Inferior parietal cortex (tissue), 1 donor: ENCODE results near the gene UBALD2.
A peak's percentile ranks its signal among the peaks of the same experiment; 100 is the strongest.
"Not testable (repeated sequence)": the region's sequence is repeated elsewhere in the genome, so short reads cannot be mapped to it uniquely, and the experiment has no call there.

Experiments
- DNase-seq: peaks from one replicate; pipeline ENCODE4 v3.0.0-alpha.2; 2016; ENCODE audit errors: extremely low spot score

UBALD2 gene

DNA sequence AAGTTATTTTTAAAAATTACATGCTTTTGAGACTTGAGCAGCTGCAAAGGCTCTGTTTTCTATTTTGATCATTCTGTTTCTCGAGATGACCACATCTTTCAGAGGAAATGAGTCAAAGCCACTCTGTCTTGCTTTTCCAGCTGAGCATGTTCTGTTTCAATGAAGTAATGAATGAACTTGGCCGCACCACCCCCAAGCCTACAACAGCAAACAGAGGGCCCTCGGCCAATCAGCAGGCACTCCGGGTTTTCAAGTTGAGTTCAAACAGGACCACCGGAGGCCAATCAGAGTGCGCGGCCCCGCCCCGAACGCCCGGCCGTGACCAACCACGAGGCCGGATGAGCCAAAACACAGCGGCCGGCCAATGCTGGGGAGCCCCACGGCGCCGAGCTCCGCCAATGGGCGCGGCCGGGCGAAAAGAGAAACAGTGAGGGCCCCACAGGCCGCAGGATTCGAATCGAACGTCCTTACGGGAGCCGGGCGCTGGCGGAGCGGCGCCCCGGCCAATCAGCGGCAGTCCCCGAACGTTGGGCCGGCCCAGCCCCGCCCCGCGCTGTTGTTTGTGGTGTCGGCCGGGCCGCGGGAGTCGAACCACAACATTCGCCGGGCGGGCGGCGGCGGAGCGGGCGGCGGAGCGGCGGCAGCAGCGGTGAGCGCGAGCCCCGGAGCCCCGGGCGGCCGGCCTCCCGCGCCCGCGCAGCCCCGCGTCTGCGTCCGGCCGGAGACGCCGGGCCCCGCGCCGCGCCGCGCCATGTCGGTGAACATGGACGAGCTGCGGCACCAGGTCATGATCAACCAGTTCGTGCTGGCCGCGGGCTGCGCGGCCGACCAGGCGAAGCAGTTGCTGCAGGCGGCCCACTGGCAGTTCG is at the start of gene UBALD2:
TSS of gene UBALD2 (plus strand) at position 594 of the 869 bp plus-strand sequence. CDS start at position 752, 158 bp downstream.
- DNase-seq = peak; percentile 98

DNA sequence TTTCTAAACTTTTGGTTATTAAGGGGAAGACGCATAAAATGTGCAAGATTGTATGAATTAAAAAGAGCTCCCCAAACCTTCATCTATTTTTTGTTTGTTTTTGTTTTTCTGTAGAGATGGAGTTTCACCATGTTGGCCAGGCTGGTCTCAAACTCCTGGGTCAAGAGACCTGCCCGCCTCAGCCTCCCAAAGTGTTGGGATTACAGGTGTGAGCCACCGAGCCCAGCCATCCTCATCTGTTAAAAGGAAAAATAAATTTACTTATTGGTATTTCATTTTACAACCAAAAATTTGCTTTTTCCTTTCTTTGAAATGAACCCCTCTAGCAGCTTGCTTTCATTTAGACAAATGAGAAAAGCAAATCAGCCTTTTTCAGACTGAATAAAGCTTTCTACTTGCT is 48.1 kb upstream of the UBALD2 start:
- DNase-seq = no peak

DNA sequence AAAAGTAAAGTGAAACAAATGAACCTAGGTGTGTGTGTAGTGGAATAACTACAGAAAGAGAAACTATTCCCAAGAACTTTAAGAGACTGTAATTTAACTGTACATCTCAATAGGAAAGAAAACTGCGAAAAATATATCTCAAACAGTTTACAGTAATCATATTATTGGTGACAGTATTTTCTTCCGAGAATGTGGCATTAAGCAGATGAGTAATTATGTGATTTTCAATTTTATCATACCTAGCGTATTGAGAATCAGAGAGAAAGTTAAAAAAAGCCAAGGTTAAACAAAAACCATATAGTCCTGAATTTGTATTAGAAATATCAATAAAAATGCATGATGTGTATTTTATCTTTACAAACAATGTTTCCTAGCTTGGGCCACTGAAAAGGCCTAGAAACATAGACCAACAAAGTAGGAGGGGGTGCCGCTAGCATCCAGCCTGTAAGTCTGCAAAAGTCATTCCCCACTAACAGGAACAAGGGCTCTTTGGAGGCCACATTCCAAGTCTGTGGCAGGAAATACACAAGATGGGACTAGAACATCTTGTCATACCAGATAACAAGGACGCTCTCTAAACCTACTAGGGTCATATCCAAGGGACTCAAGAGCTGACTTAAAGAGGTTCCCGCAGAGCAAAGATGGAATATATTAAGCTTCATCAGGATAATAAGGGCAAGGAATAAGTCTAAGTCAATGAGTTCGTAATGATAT is 45.3 kb upstream of the UBALD2 start:
- DNase-seq = no peak

DNA sequence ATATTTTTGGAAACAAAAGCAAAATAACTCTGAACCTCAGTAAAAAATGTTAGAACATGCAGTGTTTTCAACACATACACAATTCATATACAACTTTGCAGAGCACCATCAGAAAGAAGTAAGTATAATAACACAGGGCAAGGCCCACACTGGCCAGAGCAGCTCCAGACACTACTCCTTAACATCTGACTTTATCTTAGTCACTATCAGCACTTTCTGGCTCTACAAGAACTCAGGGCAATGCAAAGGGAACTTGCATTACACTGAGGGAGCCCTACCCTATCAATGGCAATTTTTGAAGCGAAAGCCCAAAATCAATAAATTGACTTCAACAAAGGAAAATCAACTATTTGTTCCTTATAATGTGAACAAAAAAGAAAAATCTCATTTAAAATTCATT is 41.3 kb upstream of the UBALD2 start:
- no peak for DNase-seq

DNA sequence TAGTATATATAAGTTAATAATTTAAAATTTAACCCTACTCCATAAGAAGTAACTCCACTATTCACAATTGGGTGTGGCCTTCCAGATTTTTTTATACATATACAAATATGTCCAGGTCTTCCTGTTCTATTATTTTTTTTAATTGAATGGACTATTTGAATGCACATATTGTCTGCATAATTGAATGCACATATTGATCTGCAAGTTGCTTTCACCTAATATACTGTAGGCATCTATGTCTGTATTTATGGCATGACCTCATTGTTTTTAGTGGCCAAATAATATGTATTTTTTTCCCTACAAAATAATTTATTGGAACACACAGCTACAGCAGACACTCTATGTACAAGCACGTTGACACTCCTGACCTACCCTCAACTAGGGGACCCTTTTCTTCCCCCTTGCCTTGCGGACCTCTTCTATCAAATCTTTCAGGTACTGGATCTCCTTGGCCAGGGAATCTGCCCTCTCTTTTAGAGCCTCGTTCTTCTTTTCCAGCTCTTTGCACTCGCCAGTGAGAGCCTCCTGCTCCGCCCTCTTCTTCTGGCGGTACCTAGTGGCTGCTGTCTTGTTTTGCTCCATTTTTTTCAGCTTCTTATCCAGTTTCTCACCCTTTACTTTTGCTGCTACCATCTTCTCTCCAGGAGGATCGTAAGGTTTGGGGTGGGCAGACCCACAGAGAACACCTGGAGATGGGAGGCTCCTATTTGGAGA is 39.6 kb upstream of the UBALD2 start:
- not testable (repeated sequence) for DNase-seq

DNA sequence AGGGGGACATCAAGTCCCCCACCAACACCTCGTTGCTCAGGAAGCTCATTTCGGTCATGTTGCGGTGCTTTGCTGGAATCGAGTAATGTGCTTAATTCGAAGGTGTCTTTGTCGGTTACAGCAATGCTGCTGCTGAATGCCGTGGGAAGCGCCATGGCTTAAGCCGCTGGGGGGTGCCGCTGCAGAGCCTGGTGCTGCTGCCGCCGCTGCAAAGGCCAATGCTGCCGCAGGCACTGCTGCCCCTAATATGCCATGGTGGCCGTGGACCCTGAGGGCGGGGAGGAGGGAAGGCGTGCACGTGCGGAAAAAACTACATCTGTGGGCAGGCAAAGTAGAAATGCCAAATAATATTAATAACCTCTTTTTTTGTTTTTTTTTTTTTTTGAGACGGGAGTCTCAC is 38.4 kb upstream of the UBALD2 start:
- DNase-seq = not testable (repeated sequence)

DNA sequence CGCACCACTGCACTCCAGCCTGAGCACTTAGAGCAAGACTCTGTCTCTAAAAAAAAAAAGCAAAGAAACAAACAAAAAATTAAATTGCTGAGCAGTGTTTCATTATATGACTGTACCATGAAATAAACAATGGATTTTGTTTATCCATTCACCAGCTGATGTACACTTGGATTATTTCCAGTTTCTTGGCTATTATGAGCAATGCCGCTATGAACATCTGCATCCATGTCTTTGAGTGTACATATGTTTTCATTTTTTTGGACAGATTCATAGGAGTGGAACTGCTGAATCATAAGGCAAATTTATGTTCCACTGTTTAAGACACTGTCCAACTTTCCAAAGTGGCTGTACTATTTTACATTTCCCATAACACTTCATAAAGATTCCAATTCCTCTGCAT is 32.8 kb upstream of the UBALD2 start:
- DNase-seq = no peak

DNA sequence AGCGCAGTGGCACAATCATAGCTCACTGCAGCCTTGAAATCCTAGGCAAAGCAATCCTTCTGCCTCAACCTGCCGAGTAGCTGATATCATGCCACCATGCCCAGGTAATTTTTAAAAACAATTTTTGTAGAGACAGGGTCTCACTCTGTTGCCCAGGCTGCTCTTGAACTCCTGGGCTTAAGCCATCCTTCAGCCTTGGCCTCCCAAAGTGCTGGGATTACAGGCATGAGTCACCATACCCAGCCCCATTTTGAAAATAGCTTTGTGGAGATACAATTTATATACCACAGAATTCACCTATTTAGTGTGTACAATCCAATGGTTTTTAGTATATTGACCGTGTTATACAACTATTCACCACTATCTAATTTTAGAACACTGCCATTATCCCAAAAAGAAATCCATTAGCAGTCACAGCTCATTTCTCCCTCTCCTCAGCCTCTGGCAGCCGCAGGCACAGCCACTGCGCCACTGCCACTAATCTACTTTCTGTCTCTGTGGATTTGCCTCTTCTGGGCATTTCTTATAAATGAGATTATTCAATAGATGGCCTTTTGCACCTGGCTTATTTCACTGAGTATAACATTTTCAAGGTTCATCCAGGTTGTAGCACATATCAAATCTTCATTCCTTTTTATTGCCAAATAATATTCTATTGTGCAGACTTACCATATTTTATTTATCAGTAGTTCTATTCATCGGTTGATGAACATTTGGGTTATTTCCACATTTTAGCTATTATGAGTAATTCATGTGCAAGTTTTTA is 31.4 kb upstream of the UBALD2 start:
- no peak for DNase-seq

DNA sequence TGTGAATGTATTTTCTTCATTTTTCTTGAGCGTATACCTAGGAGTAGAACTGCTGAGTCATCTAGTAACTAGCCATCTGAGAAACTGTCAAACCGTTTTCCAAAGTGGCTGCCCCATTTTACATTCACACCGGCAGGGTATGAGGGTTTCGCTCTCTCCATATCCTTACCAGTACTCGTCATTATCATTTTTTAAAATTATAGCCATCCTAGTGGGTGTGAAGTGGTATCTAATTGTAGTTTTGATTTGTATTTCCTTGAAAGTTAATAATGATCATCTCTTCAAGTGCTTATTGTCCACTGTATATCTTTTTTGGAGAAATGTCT is 30.8 kb upstream of the UBALD2 start:
- DNase-seq = no peak

DNA sequence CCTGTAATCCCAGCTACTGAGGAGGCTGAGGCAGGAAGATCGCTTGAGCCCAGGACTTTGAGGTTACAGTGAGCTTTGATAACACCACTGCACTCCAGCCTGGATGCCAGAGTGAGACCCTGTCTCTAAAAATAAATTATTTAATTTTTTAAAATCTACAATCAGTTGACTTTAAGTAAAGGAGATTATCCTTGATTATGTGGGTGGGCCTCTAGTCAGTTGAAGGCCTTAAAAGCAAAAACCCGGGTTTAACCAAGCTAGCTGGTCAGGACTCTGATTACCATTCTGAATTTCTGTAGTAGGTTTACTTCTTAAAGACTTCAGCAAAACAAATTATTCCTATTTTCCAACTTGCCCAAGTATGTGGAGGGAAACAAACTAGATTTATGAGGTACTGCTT is 29.3 kb upstream of the UBALD2 start:
- no peak for DNase-seq

DNA sequence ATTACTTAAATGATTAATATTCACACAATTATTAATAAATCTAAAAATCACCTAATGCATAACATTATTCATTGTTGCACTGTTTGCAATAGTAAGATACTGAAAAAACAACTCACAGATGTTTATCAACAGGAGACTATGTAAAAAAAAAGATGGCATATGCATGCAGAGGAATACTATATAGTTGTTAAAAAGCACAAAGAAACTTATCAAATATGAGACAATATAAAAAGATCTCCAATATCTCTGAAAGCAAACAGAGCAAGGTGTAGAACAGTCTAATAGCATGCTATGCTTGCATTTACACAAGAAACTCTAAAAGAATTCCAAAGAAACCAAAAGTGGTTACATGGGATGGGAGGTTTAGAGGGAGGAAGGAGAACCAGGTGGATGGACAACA is 28.5 kb upstream of the UBALD2 start:
- DNase-seq = no peak

DNA sequence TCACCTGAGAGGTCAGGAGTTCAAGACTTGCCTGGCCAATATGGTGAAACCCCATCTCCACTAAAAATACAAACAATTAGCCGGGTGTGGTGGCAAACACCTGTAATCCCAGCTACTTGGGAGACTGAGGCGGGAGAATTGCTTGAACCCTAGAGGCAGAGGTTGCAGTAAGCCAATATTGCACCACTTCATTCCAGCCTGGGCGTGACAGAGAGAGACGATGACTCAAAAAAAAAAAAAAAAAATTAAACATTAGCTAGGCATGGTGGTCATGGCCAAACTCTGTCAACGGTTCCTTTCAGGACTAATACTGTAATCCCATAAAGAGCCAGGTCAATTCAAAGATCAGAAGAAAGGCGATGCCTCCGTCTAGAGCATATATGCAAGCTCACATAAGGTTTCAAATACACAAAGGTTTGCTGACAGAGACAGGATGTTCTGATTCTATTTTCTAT is 27.3 kb upstream of the UBALD2 start:
- DNase-seq = no peak

DNA sequence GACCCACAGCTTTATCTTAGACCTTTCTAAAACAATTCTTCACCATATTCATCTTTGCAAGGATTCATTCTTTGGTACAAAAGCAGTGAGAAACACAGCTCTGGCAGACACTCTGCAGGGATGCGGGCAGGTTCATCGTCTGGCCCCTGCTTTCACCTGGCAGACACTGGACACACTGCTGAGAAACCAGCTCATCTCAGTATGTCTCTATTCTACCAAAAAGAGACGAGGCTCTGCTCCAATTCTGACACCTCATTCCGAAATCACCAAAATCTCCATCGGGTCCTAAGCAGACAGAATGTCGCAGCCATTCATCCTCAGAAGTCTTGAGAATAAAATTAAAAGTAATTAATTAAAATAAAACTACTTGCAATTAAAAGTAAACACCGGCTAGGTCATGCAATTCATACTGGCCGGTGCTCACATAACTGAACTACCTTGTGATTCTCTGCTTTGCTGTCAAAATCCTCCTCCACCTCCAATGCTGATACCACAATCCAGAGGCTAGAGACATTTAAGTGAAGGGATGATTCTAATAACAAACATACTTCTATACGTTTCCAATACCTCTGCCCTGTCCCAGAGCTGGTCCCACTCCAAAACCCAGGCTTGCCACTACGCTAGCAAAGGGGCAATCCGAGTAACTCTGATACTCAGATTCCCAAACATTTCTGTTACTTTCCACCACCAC is 26.2 kb upstream of the UBALD2 start:
- no peak for DNase-seq

DNA sequence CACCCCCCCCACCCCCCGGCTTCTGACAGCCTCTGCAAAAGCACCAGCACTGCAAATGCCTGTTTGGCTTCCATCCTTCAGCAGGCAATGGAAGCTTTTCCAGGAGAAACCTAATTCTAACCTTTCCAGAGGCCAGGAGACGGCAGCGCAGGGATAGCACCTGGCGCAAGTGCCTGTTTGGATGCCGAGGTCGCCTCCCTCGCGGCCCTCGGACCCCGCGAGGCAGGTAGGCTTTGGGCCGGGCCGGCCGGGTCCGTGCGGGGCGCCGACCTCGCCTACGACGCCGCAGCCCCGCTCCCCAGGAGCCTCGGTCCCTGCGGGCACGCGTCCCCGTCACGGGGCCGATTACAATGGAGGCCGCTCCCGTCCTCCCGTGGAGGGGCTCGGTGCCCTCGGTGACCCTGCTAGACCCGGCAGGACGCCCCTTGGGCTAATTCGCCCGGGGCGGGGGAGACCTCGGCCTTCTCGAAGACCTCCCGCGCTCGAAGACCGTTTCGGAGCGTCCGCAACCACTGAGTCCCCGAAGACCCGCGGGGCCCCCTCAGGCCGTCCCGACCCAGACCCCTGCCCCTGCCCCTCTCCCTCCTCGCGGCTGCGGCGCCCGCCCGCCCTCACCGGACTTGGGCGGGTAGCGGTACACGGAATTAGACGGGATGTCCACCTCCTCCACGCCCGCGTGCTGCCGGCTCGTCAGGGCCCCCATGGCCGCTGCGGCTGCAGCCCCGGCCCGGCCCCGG is 25.4 kb upstream of the UBALD2 start:
- no peak for DNase-seq

DNA sequence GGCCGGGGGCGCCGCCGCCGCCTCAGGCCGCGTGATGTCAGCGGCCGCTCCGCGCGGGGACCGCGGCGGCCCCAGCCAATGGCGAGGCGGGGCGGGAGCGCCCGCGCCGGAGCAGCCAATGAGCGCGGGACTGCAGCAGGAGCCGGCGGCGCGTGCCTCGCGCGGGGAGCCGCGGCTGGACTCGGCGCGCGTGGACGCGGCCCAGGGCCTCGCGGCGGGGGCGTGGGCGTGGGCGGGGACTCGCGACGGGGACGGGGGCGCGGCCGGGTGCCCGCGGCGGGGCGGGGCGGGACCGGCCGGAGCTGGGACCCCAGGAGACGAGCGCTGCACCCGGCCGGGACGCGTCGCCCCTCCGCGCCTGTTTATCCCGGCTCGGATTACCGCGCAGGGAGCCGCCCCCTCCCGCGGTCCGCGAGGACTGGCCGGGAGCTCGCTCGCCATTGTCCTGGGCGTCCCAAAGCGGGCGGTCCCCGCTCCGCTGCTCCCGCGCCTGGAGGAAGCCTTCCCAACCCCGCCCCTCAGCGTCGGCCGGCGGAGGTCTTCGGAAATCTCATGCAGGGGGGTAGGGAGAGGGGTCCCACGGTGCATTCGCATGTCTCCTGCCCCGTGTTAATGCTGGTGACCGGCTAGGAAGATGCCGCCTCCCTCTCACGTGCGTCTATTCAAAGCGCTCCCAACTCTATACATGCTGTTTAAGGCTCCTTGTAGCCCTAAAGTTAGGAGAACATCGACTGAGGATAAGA is 24.5 kb upstream of the UBALD2 start, which contains the start of gene RNF157:
TSS of gene RNF157 (minus strand) at position 33 of the 743 bp plus-strand sequence. CDS start 253 bp downstream, outside the sequence.
- DNase-seq = peak; percentile 73

DNA sequence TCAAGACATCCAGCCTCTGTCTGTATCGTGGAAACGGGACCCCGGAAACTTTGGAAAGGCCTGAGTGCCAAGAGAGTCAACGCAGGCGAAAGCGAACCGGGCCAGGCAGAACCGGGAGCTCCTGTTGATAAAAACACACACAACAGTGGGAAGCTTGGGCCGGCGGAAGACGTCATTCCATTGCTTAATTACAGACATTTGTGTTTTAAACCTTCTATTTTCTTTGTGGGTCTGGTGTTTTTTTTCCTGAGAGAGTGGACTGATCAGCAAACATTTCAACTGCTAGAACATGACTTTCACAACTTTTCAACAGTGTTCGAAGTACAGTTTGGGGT is 24.0 kb upstream of the UBALD2 start:
- DNase-seq = no peak

DNA sequence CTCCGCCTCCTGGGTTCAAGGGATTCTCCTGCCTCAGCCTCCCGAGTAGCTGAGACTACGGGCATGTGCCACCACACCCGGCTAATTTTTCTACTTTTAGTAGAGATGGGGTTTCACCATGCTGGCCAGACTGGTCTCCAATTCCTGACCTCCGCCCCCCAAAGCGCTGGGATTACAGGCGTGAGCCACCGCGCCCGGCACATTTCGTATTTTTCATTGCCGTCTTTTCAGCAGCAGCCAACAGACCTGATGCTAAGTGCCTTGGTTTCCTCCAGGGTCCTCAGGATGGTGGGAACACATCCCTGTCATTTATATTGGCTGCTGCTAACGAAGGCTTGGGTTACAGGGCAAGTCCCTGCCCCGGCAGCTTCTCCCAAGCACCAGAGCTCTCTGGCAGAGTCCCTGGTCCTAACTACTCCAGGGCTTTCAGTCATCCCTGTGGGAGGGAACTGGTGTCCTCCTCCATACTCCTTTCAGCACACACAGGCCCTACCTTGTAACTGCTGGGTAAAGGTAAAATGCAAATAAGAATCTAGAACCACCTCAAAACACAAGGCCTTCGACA is 23.4 kb upstream of the UBALD2 start:
- DNase-seq = no peak

DNA sequence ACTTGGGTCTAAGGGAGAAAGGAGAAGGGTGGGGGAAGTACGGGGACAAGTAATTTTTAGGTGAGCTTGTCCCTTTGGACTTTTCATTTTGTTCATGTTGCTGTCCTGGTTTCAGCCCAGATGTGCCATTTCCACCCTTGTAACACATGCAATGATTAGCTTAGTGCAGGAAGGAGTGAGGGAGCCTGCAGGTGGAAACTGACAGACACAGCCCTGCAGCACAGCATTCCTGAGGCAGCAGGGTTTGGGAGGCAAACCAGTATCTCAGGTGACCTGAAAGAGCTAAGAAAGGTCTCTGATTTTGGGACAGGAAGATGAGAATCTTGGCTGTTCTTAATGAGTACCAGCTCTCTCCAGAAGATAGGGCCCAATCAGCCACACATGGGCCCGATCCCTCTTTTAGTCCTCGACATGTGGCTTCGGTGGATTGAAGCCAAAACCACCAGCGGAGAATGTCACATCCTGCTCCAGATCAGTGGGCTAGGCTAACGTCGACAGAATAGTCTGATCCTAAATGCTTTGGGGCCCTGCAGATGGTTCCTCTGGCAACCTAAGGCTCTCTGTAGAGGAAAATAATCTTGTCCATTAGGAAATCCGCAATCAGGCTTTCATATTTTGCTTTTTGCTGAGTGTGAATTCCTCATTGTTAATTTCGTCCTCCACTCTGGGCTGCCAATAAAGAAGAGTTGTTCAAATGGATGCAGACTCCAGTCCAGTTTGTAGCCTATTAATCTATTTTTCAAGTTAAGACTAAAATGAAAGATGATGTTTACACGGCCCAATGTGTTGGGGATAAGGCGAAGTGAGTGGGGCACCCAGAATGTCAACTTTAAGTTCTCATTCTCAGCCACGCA is 21.1 kb upstream of the UBALD2 start:
- no peak for DNase-seq
